ENCODE results near the gene CHST11. TPM values are rescaled to one million over a fixed set of nuclear protein-coding genes. Genes with fewer than 3 reads are reported as not detected.

Gene CHST11
- total and polyA plus RNA-seq, 10 of the 15 experiments (the other 5 are each of a cell fraction or from before 2014, with no cell fraction given) = 1.9 to 38.1 (median 17.2) TPM

GRCh38 chr12:104467346-104467837 lies 10.6 kb downstream of the CHST11 start:
- POLR2A ChIA-PET = interaction anchor here (1.0 to 1.5 kb wide), 6 partner anchors 8 to 33 kb away, joined by 3 to 9 read pairs (median 5); no protein-coding TSS in a partner anchor
- peak overlapping the region; percentile 46; the same call in 1 of the 2 replicates for H3K4me3 ChIP-seq
- CTCF ChIA-PET = interaction anchor here (1.0 to 2.5 kb wide), 6 partner anchors 8 to 173 kb away, joined by 3 to 11 read pairs (median 3); no protein-coding TSS in a partner anchor
- H3K4me2 ChIP-seq (ENCODE audit: control insufficient read depth, insufficient read depth) = peak overlapping the region; percentile 62
- in situ Hi-C loops (cut with MboI) = no loop called here
- SMC1A ChIA-PET (ENCODE audit: uncharacterized antibody, unreplicated experiment) = interaction anchor here (0.6 to 5.0 kb wide), 14 partner anchors 8 to 1803 kb away, joined by 3 to 36 read pairs (median 4); no protein-coding TSS in a partner anchor
- H3K9me3 ChIP-seq (replicated peaks; ENCODE audit: control insufficient read depth, insufficient read depth, low read length) = peaks cover 13% of the 10 kb centered on the region; the same call in 2 of the 3 replicates
- no peaks in the 10 kb centered on the region for H3K27me3 ChIP-seq (replicated peaks in 1 of 2; ENCODE audit: control insufficient read depth in 2 of 2, insufficient read depth in 2 of 2, low read length in 1 of 2)
- no peaks in the 10 kb centered on the region for H3K36me3 ChIP-seq (ENCODE audit: control insufficient read depth in 2 of 2, insufficient read depth in 2 of 2, low read length in 1 of 2)
- no peak for DNase-seq (ENCODE audit: low read depth, low spot score)
- peak overlapping the region; percentile 38; the same call in 1 of the 2 replicates for H3K9ac ChIP-seq (ENCODE audit: control insufficient read depth, insufficient read depth, low read length)
- H2AFZ ChIP-seq (ENCODE audit: control insufficient read depth, low read depth, low read length) = peak overlapping the region; percentile 28; the same call in 1 of the 2 replicates
- intact Hi-C loops (cut with micrococcal nuclease; ENCODE audit: unreplicated experiment) = loop anchor here (10.0 kb wide), 2 partner anchors 407 to 637 kb away; partner anchors contain the start of gene WASHC4
- peaks cover 96% of the 10 kb centered on the region for H3K79me2 ChIP-seq (ENCODE audit: control insufficient read depth, insufficient read depth, low read length)
- RAD21 ChIA-PET (ENCODE audit: unreplicated experiment) = interaction anchor here (0.7 to 3.2 kb wide), 13 partner anchors 8 to 205 kb away, joined by 3 to 16 read pairs (median 4); no protein-coding TSS in a partner anchor
- no peaks in the 10 kb centered on the region for H4K20me1 ChIP-seq (ENCODE audit: control insufficient read depth, insufficient read depth)
- 41% methylated on average over 5 of the region's 5 CpGs for WGBS (ENCODE audit: insufficient coverage, insufficient replicate concordance, low lambda C conversion rate, missing lambda C conversion rate)
- H3K4me1 ChIP-seq (ENCODE audit: control insufficient read depth, insufficient read depth, low read length) = peaks cover 61% of the 10 kb centered on the region
- BruUV-seq (replicated peaks) = no TSS peak
- peak overlapping the region; percentile 62 for H3K27ac ChIP-seq (ENCODE audit: control insufficient read depth, insufficient read depth)
- ATAC-seq = peak; percentile 40
- FAIRE-seq = no peak
- TF ChIP-seq CBFB (IDR thresholded peaks at IDR 0.05; ENCODE audit: low read depth) = 0 out of 2 replicates have a peak, but pooled peaks have one; percentile 63
- 0 out of 2 replicates have a peak, but pooled peaks have one; percentile 5 for TF ChIP-seq JUNB (IDR thresholded peaks at IDR 0.05)
- 0 out of 2 replicates have a peak, but pooled peaks have one; percentile 60 for TF ChIP-seq ASH2L (IDR thresholded peaks at IDR 0.05; ENCODE audit: borderline replicate concordance, low read depth)
- no peak for TF ChIP-seq CREM (IDR thresholded peaks at IDR 0.05; ENCODE audit: low read depth)
- TF ChIP-seq IKZF2 (IDR thresholded peaks at IDR 0.05) = 0 out of 4 replicates have a peak, but pooled peaks of 1 of the 2 experiments have one; percentile 4
- 0 out of 2 replicates have a peak, but pooled peaks have one; percentile 30 for TF ChIP-seq ZNF24 (IDR thresholded peaks at IDR 0.05)
- TF ChIP-seq RUNX3 (IDR thresholded peaks at IDR 0.05; ENCODE audit: low read length) = peak; percentile 80
- TF ChIP-seq, protein P1, sequence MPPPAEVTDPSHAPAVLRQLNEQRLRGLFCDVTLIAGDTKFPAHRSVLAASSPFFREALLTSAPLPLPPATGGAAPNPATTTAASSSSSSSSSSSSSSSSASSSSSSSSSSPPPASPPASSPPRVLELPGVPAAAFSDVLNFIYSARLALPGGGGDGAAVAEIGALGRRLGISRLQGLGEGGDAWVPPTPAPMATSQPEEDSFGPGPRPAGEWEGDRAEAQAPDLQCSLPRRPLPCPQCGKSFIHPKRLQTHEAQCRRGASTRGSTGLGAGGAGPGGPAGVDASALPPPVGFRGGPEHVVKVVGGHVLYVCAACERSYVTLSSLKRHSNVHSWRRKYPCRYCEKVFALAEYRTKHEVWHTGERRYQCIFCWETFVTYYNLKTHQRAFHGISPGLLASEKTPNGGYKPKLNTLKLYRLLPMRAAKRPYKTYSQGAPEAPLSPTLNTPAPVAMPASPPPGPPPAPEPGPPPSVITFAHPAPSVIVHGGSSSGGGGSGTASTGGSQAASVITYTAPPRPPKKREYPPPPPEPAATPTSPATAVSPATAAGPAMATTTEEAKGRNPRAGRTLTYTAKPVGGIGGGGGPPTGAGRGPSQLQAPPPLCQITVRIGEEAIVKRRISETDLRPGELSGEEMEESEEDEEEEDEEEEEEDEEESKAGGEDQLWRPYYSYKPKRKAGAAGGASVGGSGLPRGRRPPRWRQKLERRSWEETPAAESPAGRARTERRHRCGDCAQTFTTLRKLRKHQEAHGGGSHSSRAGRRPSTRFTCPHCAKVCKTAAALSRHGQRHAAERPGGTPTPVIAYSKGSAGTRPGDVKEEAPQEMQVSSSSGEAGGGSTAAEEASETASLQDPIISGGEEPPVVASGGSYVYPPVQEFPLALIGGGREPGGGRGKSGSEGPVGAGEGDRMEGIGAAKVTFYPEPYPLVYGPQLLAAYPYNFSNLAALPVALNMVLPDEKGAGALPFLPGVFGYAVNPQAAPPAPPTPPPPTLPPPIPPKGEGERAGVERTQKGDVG (CRISPR knock-in tag; IDR thresholded peaks at IDR 0.05) = no peak
- TF ChIP-seq DPF2 (IDR thresholded peaks at IDR 0.05) = 0 out of 2 replicates have a peak, but pooled peaks have one; percentile 23
